ENCODE measurements around the gene LUC7L2. TPM values are rescaled to one million over a fixed set of nuclear protein-coding genes. Genes with fewer than 3 reads are reported as not detected.

Gene LUC7L2
- total and polyA plus RNA-seq, 2 of the 8 experiments (the other 6 are each of a cell fraction or from before 2014, with no cell fraction given): 22.9 to 67.8 TPM

DNA sequence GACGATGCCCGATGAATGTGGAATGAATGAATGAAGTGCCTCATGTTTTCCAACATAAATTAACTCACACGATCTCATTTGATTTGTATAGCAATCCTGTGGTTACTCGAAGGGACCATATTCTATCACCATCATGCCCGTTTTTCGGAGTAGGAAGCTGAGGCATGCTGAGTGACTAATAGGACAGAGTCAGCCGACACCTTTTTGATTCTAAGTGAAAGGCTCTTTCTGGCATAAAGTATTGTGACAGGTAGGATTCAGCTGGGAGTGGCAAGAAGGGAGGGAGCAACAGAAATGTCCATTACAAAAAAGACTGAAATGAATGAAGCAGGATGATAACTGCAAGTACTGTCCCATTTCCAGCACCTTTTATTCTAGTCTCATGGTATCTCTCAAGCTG, 68.1 kb downstream of the LUC7L2 start:
- Histone ChIP-seq H4K20me1 (replicated peaks in 1 of 2; ENCODE audit: control insufficient read depth in 1 of 2, insufficient read depth in 2 of 2, low read length in 2 of 2) (no peaks in the 10 kb centered on the region), H2BK120ac (replicated peaks; ENCODE audit: low read depth, low read length) (no peak overlapping the region), H3K9ac (replicated peaks in 1 of 4; ENCODE audit: extremely low read depth in 1 of 4, low read depth in 3 of 4, low read length in 3 of 4) (no peak overlapping the region), H2AK5ac (ENCODE audit: low read depth, low read length) (no peak overlapping the region), H2BK20ac (ENCODE audit: low read length) (no peak overlapping the region), H3K79me1 (ENCODE audit: low read depth, low read length) (no peaks in the 10 kb centered on the region), H3K79me2 (ENCODE audit: control insufficient read depth in 1 of 2, insufficient read depth in 2 of 2, low read length in 2 of 2) (no peaks in the 10 kb centered on the region; a peak in 1 of 4 replicates), H2BK15ac (ENCODE audit: low read length) (no peak overlapping the region), H4K8ac (ENCODE audit: extremely low read depth, insufficient read depth, low read length) (no peak overlapping the region), H2BK12ac (ENCODE audit: low read depth, low read length) (no peak overlapping the region), H3K56ac (replicated peaks; ENCODE audit: insufficient read length, low read depth, low read length) (no peak overlapping the region), H4K91ac (replicated peaks; ENCODE audit: insufficient read length, low read length) (no peak overlapping the region), H2BK5ac (ENCODE audit: low read depth, low read length) (no peak overlapping the region), H3K23ac (ENCODE audit: insufficient read length) (no peak overlapping the region), H3K4me1 (replicated peaks in 1 of 4; ENCODE audit: control insufficient read depth in 3 of 4, insufficient read depth in 4 of 4, low read length in 3 of 4) (no peaks in the 10 kb centered on the region), H3K4me3 (ENCODE audit: extremely low read depth in 1 of 4, insufficient read depth in 2 of 4, low read depth in 3 of 4, low read length in 4 of 4) (no peak overlapping the region), H3K4me2 (ENCODE audit: insufficient read depth in 1 of 2, low read depth in 2 of 2, low read length in 2 of 2) (no peak overlapping the region), H3K9me3 (ENCODE audit: insufficient read depth in 2 of 2, low read depth in 1 of 2, low read length in 1 of 2) (no peaks in the 10 kb centered on the region), H4K5ac (ENCODE audit: insufficient read length, low read depth, low read length) (no peak overlapping the region), H3K18ac (ENCODE audit: extremely low read depth, low read length) (no peak overlapping the region), H3K14ac (ENCODE audit: insufficient read length) (no peak overlapping the region), H3K27ac (ENCODE audit: low read depth, low read length) (no peak overlapping the region), H3K4ac (replicated peaks; ENCODE audit: insufficient read length, low read depth, low read length) (no peak overlapping the region), H3K27me3 (replicated peaks in 1 of 4; ENCODE audit: control insufficient read depth in 3 of 4, extremely low read depth in 1 of 4, insufficient read depth in 3 of 4, low read length in 3 of 4) (no peaks in the 10 kb centered on the region), H3K23me2 (ENCODE audit: low read depth, low read length) (no peaks in the 10 kb centered on the region), H3K36me3 (ENCODE audit: control insufficient read depth in 2 of 4, insufficient read depth in 4 of 4, low read length in 3 of 4) (peaks cover 0 to 14% (median 3%) of the 10 kb centered on the region in 4 experiments; a peak in 3 of 8 replicates), H2AFZ (ENCODE audit: low read length) (no peak overlapping the region)
- ChIA-PET CTCF (ENCODE audit: partially characterized antibody) (interaction anchor here (0.7 to 1.8 kb wide), 4 partner anchors 14 to 191 kb away, joined by 3 to 4 read pairs (median 3); no protein-coding TSS in a partner anchor), POLR2A (ENCODE audit: partially characterized antibody) (interaction anchor here (0.7 to 2.1 kb wide), 6 partner anchors 9 to 98 kb away, joined by 3 to 6 read pairs (median 4); partner anchors contain the start of gene KLRG2)
- FAIRE-seq (no peak), DNase-seq (ENCODE audit: low read depth in 1 of 2, low spot score in 2 of 2) (peak in 1 of 2 experiments; percentile 33)
- 92% methylated on average over 7 of the region's 7 CpGs; no CpG with 5 or more reads in 1 of the 2 experiments for WGBS, 2 experiments (ENCODE audit: extremely low coverage in 1 of 2, insufficient coverage in 1 of 2, insufficient read length in 1 of 2, insufficient replicate concordance in 2 of 2, low coverage in 1 of 2, low lambda C conversion rate in 2 of 2, missing lambda C conversion rate in 1 of 2)
- TF ChIP-seq BRCA1 (IDR thresholded peaks at IDR 0.05; ENCODE audit: low read depth, low read length): no peak
- TF ChIP-seq, protein P1, sequence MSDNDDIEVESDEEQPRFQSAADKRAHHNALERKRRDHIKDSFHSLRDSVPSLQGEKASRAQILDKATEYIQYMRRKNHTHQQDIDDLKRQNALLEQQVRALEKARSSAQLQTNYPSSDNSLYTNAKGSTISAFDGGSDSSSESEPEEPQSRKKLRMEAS (IDR thresholded peaks at IDR 0.05): no peak
- TF ChIP-seq GABPA (IDR thresholded peaks at IDR 0.05; ENCODE audit: borderline replicate concordance, insufficient read depth, low read length): no peak
- TF ChIP-seq EP300 (IDR thresholded peaks at IDR 0.05; ENCODE audit: borderline replicate concordance in 1 of 2, low read depth in 2 of 2, low read length in 2 of 2): no peak
- no peak for TF ChIP-seq RFX5 (IDR thresholded peaks at IDR 0.05; ENCODE audit: borderline replicate concordance, low read depth, low read length)
- TF ChIP-seq PHF8 (conservative IDR thresholded peaks at IDR 0.05; ENCODE audit: low read depth, low read length): no peak
- no peak for TF ChIP-seq EGR1 (IDR thresholded peaks at IDR 0.05; ENCODE audit: borderline replicate concordance, low read depth, low read length)
- TF ChIP-seq YY1 (IDR thresholded peaks at IDR 0.05; ENCODE audit: low read depth, low read length): no peak
- TF ChIP-seq HDAC6 (IDR thresholded peaks at IDR 0.05; ENCODE audit: low read depth, low read length): no peak
- TF ChIP-seq ZNF274 (IDR thresholded peaks at IDR 0.05; ENCODE audit: borderline replicate concordance, extremely low read depth, low read length): no peak
- no peak for TF ChIP-seq GTF2F1 (IDR thresholded peaks at IDR 0.05; ENCODE audit: borderline replicate concordance, low read depth, low read length)
- no peak for TF ChIP-seq BCL11A (IDR thresholded peaks at IDR 0.05; ENCODE audit: low read depth in 2 of 2, low read length in 2 of 2)
- TF ChIP-seq RBBP5 (IDR thresholded peaks at IDR 0.05; ENCODE audit: borderline replicate concordance, low read depth, low read length): no peak
- TF ChIP-seq BACH1 (IDR thresholded peaks at IDR 0.05; ENCODE audit: low read length): no peak

All from H1 (cell line).